GM12878 (cell line): ENCODE results near the gene APOE. TPM values are rescaled to one million over a fixed set of nuclear protein-coding genes. Genes with fewer than 3 reads are reported as not detected.
"Not testable (repeated sequence)": the region's sequence is repeated elsewhere in the genome, so short reads cannot be mapped to it uniquely, and the experiment has no call there.

Experiments
- ATAC-seq: fragments of 200-7000 bp; cut with Tn5 transposase; 3 replicates; pipeline ENCODE4 v1.9.1; 2020; ENCODE audit warnings: mild to moderate bottlenecking, moderate library complexity
- BruUV-seq: library from RNA; stranded (reverse); fragments of 400-500 nt; replicated peaks from 2 replicates; lab custom pipeline; 2021; lab: Mats Ljungman, UMichigan
- CTCF ChIA-PET: fragments of 300-600 bp; sonication (Branson Sonifier 250); formaldehyde crosslinking; extraction: SDS; loops from one replicate; lab custom pipeline; 2021; ENCODE audit warnings: inconsistent platforms; lab: Yijun Ruan, JAX
- POLR2A ChIA-PET: fragments of 350-600 bp; formaldehyde crosslinking; extraction: SDS; loops from one replicate; lab custom pipeline; 2021; ENCODE audit warnings: inconsistent platforms; lab: Charles Lee
- RAD21 ChIA-PET: fragments of 300-600 bp; sonication (Branson Sonifier 250); formaldehyde crosslinking; loops from one replicate; lab custom pipeline; 2023; ENCODE audit warnings: antibody characterized with exemption; ENCODE audit not compliant: unreplicated experiment; lab: Charles Lee
- SMC1A ChIA-PET: fragments of 300-600 bp; sonication (Branson Sonifier 250); formaldehyde crosslinking; loops from one replicate; lab custom pipeline; 2023; ENCODE audit not compliant: unreplicated experiment, uncharacterized antibody; lab: Charles Lee
- DNase-seq: peaks from one replicate; pipeline ENCODE4 v3.0.0-alpha.2; 2011; ENCODE audit warnings: low read depth, low spot score
- FAIRE-seq: peaks from 3 replicates; lab custom pipeline; 2011; peaks lifted over from hg19 to GRCh38; lab: Jason Lieb, UNC
- H2AFZ ChIP-seq: 2 replicates; pipeline ENCODE4 v1.6.0; 2011; ENCODE audit warnings: low read depth, low read length, control low read depth; ENCODE audit not compliant: control insufficient read depth
- H3K27ac ChIP-seq: 2 replicates; pipeline ENCODE4 v1.5.1; 2011; ENCODE audit warnings: control low read depth; ENCODE audit not compliant: control insufficient read depth, insufficient read depth
- H3K27me3 ChIP-seq, 2 experiments: replicated peaks in 1 of 2; 2 replicates each; pipeline versions ENCODE4 v1.6.0 to v1.6.1; 2011; ENCODE audit warnings: low read length in 1 of 2; ENCODE audit not compliant: control insufficient read depth in 2 of 2, insufficient read depth in 2 of 2
- H3K36me3 ChIP-seq, 2 experiments: 2 replicates each; pipeline ENCODE4 v1.5.1; 2011; ENCODE audit warnings: low read length in 1 of 2; ENCODE audit not compliant: control insufficient read depth in 2 of 2, insufficient read depth in 2 of 2
- H3K4me1 ChIP-seq: 2 replicates; pipeline ENCODE4 v1.6.1; 2011; ENCODE audit warnings: mild to moderate bottlenecking, low read length, moderate library complexity, mixed read lengths; ENCODE audit not compliant: control insufficient read depth, insufficient read depth
- H3K4me2 ChIP-seq: 2 replicates; pipeline ENCODE4 v1.6.0; 2011; ENCODE audit warnings: control low read depth; ENCODE audit not compliant: control insufficient read depth, insufficient read depth
- H3K4me3 ChIP-seq: fragments of 200-600 bp; sonication (generic); 2 replicates; pipeline ENCODE4 v1.5.1; 2016
- H3K79me2 ChIP-seq: 2 replicates; pipeline ENCODE4 v1.6.0; 2011; ENCODE audit warnings: low read length; ENCODE audit not compliant: control insufficient read depth, insufficient read depth
- H3K9ac ChIP-seq: 2 replicates; pipeline ENCODE4 v1.8.0; 2011; ENCODE audit warnings: low read length, control low read depth, mixed read lengths; ENCODE audit not compliant: control insufficient read depth, insufficient read depth
- H3K9me3 ChIP-seq: replicated peaks from 3 replicates; pipeline ENCODE4 v1.5.1; 2011; ENCODE audit warnings: mild to moderate bottlenecking, low read length; ENCODE audit not compliant: control insufficient read depth, insufficient read depth
- H4K20me1 ChIP-seq: 2 replicates; pipeline ENCODE4 v1.6.0; 2011; ENCODE audit not compliant: control insufficient read depth, insufficient read depth
- ESRRA ChIP-seq: IDR thresholded peaks from 2 replicates; pipeline ENCODE4 v1.6.1; 2012; ENCODE audit warnings: mild to moderate bottlenecking, low read length, improper control_type of control experiment
- MXI1 ChIP-seq: fragments of 150-350 bp; IDR thresholded peaks from 2 replicates; pipeline ENCODE4 v1.6.1; 2011; ENCODE audit warnings: low read depth, mild to moderate bottlenecking, inconsistent platforms, low read length, improper control_type of control experiment
- ZBED1 ChIP-seq: IDR thresholded peaks from 2 replicates; pipeline ENCODE4 v1.6.1; 2016; ENCODE audit warnings: borderline replicate concordance
- ZNF687 ChIP-seq: fragments of 450-650 bp; IDR thresholded peaks from 2 replicates; pipeline ENCODE4 v1.6.1; 2017; ENCODE audit warnings: mild to moderate bottlenecking, moderate library complexity
- WGBS: methylation state at CpG from one replicate; pipeline ENCODE4 v1.1.6; 2016; ENCODE audit warnings: low lambda C conversion rate; ENCODE audit not compliant: insufficient replicate concordance, insufficient coverage; ENCODE audit errors: missing lambda C conversion rate; 5-methylcytosine and 5-hydroxymethylcytosine counted together
- in situ Hi-C: fragments of 300-500 bp; cut with MboI; formaldehyde crosslinking; loops from 9 replicates; pipeline ENCODE4 v1.14.3; 2018; ENCODE audit warnings: mixed read lengths
- intact Hi-C: fragments of 100-400 bp; cut with micrococcal nuclease; formaldehyde crosslinking; loops from one replicate; pipeline ENCODE4 v1.14.2; 2022; ENCODE audit not compliant: unreplicated experiment
- polyA plus RNA-seq, 11 experiments: library from polyadenylated mRNA; depleted of rRNA in 4 of 11; unstranded in 6 of 11; stranded (reverse) in 5 of 11; fragments of >200 nt; fragmentation: Nextera tagmentation in 4 of 11; fragmentation: Illumina TruSeq in 1 of 11; extraction: Ambion mirVana in 4 of 11; extraction: Trizol in 1 of 11; gene quantifications; 1 replicate in 1 of 11; 2 replicates in 10 of 11; pipeline versions ENCODE4 v1.2.1 to v1.2.3, GENCODE V29; 2011 to 2016; ENCODE audit warnings: inconsistent platforms in 2 of 11, missing spikeins in 2 of 11, low read depth in 1 of 11
- total RNA-seq, 4 experiments: library from RNA; depleted of rRNA in 3 of 4; stranded (reverse); fragments of >200 nt in 3 of 4; fragmentation: Illumina TruSeq in 1 of 4; extraction: Trizol in 1 of 4; gene quantifications; 2 replicates each; pipeline versions ENCODE4 v1.2.1 to v1.2.3, GENCODE V29; 2013 to 2021

APOE gene
- total and polyA plus RNA-seq, 10 of the 15 experiments (the other 5 are each of a cell fraction or from before 2014, with no cell fraction given) = 0.22 to 3.7 (median 0.44) TPM; not detected in 4

- H4K20me1 ChIP-seq, POLR2A ChIA-PET, H3K9ac ChIP-seq, H3K79me2 ChIP-seq, H3K4me3 ChIP-seq, ATAC-seq, FAIRE-seq, H3K27me3 ChIP-seq, SMC1A ChIA-PET, H3K4me2 ChIP-seq, BruUV-seq, in situ Hi-C loops, H3K9me3 ChIP-seq, H2AFZ ChIP-seq, CTCF ChIA-PET, intact Hi-C loops, H3K27ac ChIP-seq, H3K36me3 ChIP-seq, RAD21 ChIA-PET, H3K4me1 ChIP-seq, DNase-seq: not testable (repeated sequence)
- 24% methylated on average over 3 of the region's 3 CpGs for WGBS
Observed at GRCh38 chr19:44861576-44861975, 44.0 kb upstream of the APOE start.

- 0% methylated on average over 2 of the region's 2 CpGs for WGBS
- no TSS peak for BruUV-seq
- no peaks in the 10 kb centered on the region for H3K4me1 ChIP-seq
- no peaks in the 10 kb centered on the region for H3K9me3 ChIP-seq
- ChIA-PET SMC1A (no interaction called here), POLR2A (interaction anchor here (0.7 kb wide), 1 partner anchor 34 kb away, joined by 3 read pairs; no protein-coding TSS in a partner anchor), CTCF (interaction anchor here (0.7 kb wide), 2 partner anchors 17 to 151 kb away, joined by 3 read pairs; no protein-coding TSS in a partner anchor), RAD21 (no interaction called here)
- no peaks in the 10 kb centered on the region for H3K36me3 ChIP-seq
- DNase-seq (no peak), ATAC-seq (no peak), FAIRE-seq (no peak)
- no peak overlapping the region for H3K27ac ChIP-seq
- no peaks in the 10 kb centered on the region for H4K20me1 ChIP-seq
- H3K27me3 ChIP-seq = no peaks in the 10 kb centered on the region
- no peak overlapping the region for H3K9ac ChIP-seq
- H3K4me3 ChIP-seq = no peak overlapping the region
- in situ Hi-C loops (no loop called here), intact Hi-C loops (no loop called here)
- TF ChIP-seq ZBED1 (no peak), ESRRA (no peak), ZNF687 (no peak), MXI1 (no peak)
- H3K79me2 ChIP-seq = no peaks in the 10 kb centered on the region
- no peak overlapping the region for H2AFZ ChIP-seq
- H3K4me2 ChIP-seq = no peak overlapping the region
Observed at GRCh38 chr19:44863990-44864389, 41.6 kb upstream of the APOE start.
